AG10803 (cell line): Measurements from ENCODE around the gene ZBTB1.
A peak's percentile ranks its signal among the peaks of the same experiment; 100 is the strongest.

Experiments
- DNase-seq: peaks from one replicate; pipeline ENCODE4 v3.0.0; 2010; ENCODE audit warnings: low read depth
- H3K4me3 ChIP-seq: 2 replicates; pipeline ENCODE4 v1.5.1; 2011; ENCODE audit warnings: mild to moderate bottlenecking, low read length, control low read depth
- TF ChIP-seq, protein P1 (sequence below): conservative IDR thresholded peaks from 2 replicates; pipeline ENCODE4 v1.5.1; 2011; ENCODE audit warnings: mild to moderate bottlenecking, low read length, control low read depth, inconsistent platforms

The ZBTB1 gene

GRCh38 chr14:64475585-64476273 is 28.8 kb upstream of the ZBTB1 start:
- TF ChIP-seq, protein P1, sequence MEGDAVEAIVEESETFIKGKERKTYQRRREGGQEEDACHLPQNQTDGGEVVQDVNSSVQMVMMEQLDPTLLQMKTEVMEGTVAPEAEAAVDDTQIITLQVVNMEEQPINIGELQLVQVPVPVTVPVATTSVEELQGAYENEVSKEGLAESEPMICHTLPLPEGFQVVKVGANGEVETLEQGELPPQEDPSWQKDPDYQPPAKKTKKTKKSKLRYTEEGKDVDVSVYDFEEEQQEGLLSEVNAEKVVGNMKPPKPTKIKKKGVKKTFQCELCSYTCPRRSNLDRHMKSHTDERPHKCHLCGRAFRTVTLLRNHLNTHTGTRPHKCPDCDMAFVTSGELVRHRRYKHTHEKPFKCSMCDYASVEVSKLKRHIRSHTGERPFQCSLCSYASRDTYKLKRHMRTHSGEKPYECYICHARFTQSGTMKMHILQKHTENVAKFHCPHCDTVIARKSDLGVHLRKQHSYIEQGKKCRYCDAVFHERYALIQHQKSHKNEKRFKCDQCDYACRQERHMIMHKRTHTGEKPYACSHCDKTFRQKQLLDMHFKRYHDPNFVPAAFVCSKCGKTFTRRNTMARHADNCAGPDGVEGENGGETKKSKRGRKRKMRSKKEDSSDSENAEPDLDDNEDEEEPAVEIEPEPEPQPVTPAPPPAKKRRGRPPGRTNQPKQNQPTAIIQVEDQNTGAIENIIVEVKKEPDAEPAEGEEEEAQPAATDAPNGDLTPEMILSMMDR, result no peak
- H3K4me3 ChIP-seq, result no peak overlapping the region
- no peak for DNase-seq

DNA sequence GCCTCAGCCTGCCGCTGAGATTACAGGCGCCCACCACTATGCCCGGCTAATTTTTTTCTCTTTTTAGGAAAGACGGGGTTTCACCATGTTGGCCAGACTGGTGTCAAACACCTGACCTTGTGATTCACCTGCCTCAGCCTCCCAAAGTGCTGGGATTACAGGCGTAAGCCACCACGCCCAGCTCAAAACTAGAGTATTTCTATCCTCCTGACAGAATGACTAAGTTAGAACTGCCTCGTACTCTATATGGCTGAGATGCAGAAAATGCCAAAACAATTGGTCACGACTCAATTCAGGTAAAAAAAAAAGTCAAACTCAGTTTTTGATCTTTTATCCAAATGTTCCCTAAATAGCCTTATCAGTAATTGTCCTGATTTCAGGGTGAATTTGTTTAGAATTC is 28.1 kb upstream of the ZBTB1 start:
- no peak overlapping the region for H3K4me3 ChIP-seq
- no peak for DNase-seq
- TF ChIP-seq, protein P1, result no peak

DNA sequence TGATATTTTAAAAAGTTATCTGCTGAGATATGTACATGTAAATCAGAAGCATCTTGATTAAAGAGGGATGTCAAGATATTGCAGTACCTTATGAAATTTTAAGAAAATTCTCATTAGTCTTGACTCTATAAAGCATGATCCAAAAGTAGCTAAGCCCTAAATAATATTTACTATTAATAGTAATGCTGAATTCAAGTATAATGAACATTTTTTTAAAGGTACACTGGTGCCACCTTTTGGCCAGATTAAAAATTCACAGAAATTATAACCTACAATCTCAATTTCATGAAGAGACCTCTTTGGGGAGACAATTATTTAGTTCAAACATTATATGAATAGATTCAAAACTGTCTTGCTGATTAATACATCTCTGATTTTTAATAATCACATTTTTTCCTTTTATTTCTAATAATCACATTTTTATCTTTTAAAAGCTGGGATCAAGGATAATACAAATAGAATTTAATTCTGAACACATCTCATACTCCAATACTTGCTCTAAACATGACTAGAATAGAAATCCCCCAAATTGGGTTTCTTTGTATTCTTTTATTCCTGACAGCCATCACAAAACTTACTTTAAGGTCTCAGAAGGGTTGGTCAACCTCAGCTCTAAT is 25.8 kb upstream of the ZBTB1 start:
- H3K4me3 ChIP-seq, result no peak overlapping the region
- peak; percentile 13 for DNase-seq
- TF ChIP-seq, protein P1, result peak; percentile 50

DNA sequence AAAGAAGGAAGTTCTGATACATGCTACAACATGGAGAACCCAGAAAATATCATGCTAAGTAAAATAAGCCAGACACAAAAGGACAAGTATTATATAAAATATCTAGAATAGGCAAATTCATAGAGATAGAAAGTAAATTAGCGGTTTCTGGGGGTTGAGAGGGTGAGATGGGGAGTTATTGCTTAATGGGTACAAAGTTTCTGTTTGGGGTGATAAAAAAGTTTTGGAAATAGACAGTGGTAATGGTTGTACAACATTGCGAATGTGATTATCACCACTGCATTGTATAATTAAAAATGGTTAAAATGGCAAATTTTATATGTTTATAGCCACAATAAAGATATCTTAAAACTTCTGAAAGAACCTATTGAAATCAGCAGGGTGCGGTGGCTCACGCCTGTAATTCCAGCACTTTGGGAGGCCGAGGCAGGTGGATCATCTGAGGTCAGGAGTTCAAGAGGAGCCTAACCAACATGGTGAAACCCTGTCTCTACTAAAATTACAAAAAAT is 15.9 kb upstream of the ZBTB1 start:
- no peak overlapping the region for H3K4me3 ChIP-seq
- TF ChIP-seq, protein P1, result no peak
- no peak for DNase-seq

DNA sequence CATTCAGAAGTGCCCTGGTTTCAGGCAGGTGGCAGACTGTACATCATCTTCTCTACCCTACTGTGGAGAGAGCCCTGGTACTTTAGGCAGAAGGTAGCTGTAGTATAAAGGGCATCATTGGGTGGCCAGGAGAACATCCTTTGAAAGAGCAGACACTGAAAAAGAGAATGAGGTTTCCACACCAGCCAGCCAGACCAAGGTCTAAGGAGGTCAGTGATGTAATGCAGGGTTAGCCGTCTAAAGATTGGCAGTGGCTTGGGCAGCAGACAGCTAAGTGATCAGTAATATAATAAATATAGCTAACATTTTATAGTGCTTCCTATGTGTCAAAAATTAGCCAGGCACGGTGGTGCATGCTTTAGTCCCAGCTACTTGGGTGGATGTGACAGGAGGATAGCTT is 12.9 kb upstream of the ZBTB1 start:
- TF ChIP-seq, protein P1, result no peak
- H3K4me3 ChIP-seq, result no peak overlapping the region
- DNase-seq, result no peak

GRCh38 chr14:64493455-64493854 is 11.1 kb upstream of the ZBTB1 start:
- no peak overlapping the region for H3K4me3 ChIP-seq
- DNase-seq, result no peak
- TF ChIP-seq, protein P1, result no peak

- TF ChIP-seq, protein P1, result no peak
- no peak overlapping the region for H3K4me3 ChIP-seq
- no peak for DNase-seq
Observed at GRCh38 chr14:64495252-64495651, 9.3 kb upstream of the ZBTB1 start.
